HEK293T (cell line): ENCODE data around the gene CYP4F22.

Experiments used
- CTCF ChIA-PET: fragments of 350-600 bp; formaldehyde crosslinking; extraction: SDS; loops from one replicate; lab custom pipeline; 2021; ENCODE audit warnings: antibody characterized with exemption, inconsistent platforms; lab: Yijun Ruan, JAX
- POLR2A ChIA-PET: fragments of 350-600 bp; formaldehyde crosslinking; extraction: SDS; loops from one replicate; lab custom pipeline; 2020; ENCODE audit warnings: antibody characterized with exemption, inconsistent platforms; lab: Yijun Ruan, JAX
- DNase-seq: peaks from one replicate; pipeline ENCODE4 v3.0.0; 2012; ENCODE audit warnings: mixed read lengths; ENCODE audit errors: extremely low spot score
- ARNT ChIP-seq: fragments of 450-650 bp; IDR thresholded peaks from 2 replicates; pipeline ENCODE4 v1.6.1; 2017; ENCODE audit warnings: mild to moderate bottlenecking
- BHLHE40 ChIP-seq: fragments of 450-650 bp; IDR thresholded peaks from 2 replicates; pipeline ENCODE4 v1.6.1; 2016; ENCODE audit warnings: mild to moderate bottlenecking, moderate library complexity, borderline replicate concordance
- CTBP1 ChIP-seq: fragments of 450-650 bp; IDR thresholded peaks from 2 replicates; pipeline ENCODE4 v1.6.1; 2016; ENCODE audit warnings: borderline replicate concordance
- ELF4 ChIP-seq: fragments of 450-650 bp; IDR thresholded peaks from 2 replicates; pipeline ENCODE4 v1.6.1; 2017; ENCODE audit warnings: antibody characterized with exemption
- FOXA1 ChIP-seq: fragments of 450-650 bp; IDR thresholded peaks from 2 replicates; pipeline ENCODE4 v1.6.1; 2016; ENCODE audit warnings: mild to moderate bottlenecking
- FOXK2 ChIP-seq: fragments of 450-650 bp; IDR thresholded peaks from 2 replicates; pipeline ENCODE4 v1.6.1; 2016; ENCODE audit warnings: mild to moderate bottlenecking
- FOXM1 ChIP-seq: fragments of 450-650 bp; IDR thresholded peaks from 2 replicates; pipeline ENCODE4 v1.6.1; 2017; ENCODE audit warnings: mild to moderate bottlenecking, borderline replicate concordance
- HDGF ChIP-seq: fragments of 450-650 bp; IDR thresholded peaks from 2 replicates; pipeline ENCODE4 v1.6.1; 2017; ENCODE audit warnings: antibody characterized with exemption, borderline replicate concordance
- L3MBTL2 ChIP-seq: fragments of 450-650 bp; conservative IDR thresholded peaks from 2 replicates; pipeline ENCODE4 v1.6.1; 2016; ENCODE audit warnings: mild to moderate bottlenecking
- LEF1 ChIP-seq: fragments of 450-650 bp; IDR thresholded peaks from 2 replicates; pipeline ENCODE4 v1.6.1; 2017; ENCODE audit warnings: mild to moderate bottlenecking, borderline replicate concordance
- NFRKB ChIP-seq: fragments of 450-650 bp; IDR thresholded peaks from 2 replicates; pipeline ENCODE4 v1.6.1; 2016; ENCODE audit warnings: mild to moderate bottlenecking, moderate library complexity
- PKNOX1 ChIP-seq: fragments of 450-650 bp; IDR thresholded peaks from 2 replicates; pipeline ENCODE4 v1.6.1; 2016
- SP1 ChIP-seq: fragments of 450-650 bp; IDR thresholded peaks from 2 replicates; pipeline ENCODE4 v1.6.1; 2017
- SUZ12 ChIP-seq: fragments of 450-650 bp; IDR thresholded peaks from 2 replicates; pipeline ENCODE4 v1.6.1; 2016; ENCODE audit warnings: mild to moderate bottlenecking
- TARDBP ChIP-seq: fragments of 450-650 bp; IDR thresholded peaks from 2 replicates; pipeline ENCODE4 v1.6.1; 2016
- ZNF384 ChIP-seq: fragments of 450-650 bp; IDR thresholded peaks from 2 replicates; pipeline ENCODE4 v1.6.1; 2016

CYP4F22 gene

DNA sequence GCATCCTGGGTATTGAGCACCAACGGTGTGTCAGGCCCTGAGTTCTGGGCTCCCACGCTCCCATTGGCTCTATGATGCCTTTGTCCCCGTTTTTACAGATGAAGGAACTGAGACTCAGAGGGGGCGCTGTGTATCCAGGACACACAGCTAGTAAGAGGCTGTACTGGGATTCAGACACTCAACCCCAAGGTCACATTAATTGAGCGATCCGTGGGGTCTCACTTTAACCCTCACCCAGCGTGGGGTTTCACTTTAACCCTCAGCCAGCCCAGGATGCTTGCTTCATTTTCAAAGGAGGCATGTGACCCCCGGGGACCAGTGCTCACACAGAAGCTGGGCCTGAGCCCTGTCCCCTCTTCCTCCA, 42.6 kb downstream of the CYP4F22 start:
- POLR2A ChIA-PET = interaction anchor here (1.0 kb wide), 2 partner anchors 118 to 172 kb away, joined by 3 read pairs; partner anchors contain the start of gene AKAP8
- TF ChIP-seq CTBP1 (no peak), PKNOX1 (no peak), BHLHE40 (no peak), HDGF (no peak), FOXA1 (no peak), ARNT (no peak), LEF1 (no peak), L3MBTL2 (no peak), FOXK2 (no peak), TARDBP (no peak), SUZ12 (no peak), ZNF384 (no peak), FOXM1 (no peak), NFRKB (no peak), SP1 (no peak), ELF4 (no peak)
- CTCF ChIA-PET = interaction anchor here (0.8 to 0.9 kb wide), 2 partner anchors 10 to 17 kb away, joined by 3 to 6 read pairs; no protein-coding TSS in a partner anchor
- DNase-seq = no peak

DNA sequence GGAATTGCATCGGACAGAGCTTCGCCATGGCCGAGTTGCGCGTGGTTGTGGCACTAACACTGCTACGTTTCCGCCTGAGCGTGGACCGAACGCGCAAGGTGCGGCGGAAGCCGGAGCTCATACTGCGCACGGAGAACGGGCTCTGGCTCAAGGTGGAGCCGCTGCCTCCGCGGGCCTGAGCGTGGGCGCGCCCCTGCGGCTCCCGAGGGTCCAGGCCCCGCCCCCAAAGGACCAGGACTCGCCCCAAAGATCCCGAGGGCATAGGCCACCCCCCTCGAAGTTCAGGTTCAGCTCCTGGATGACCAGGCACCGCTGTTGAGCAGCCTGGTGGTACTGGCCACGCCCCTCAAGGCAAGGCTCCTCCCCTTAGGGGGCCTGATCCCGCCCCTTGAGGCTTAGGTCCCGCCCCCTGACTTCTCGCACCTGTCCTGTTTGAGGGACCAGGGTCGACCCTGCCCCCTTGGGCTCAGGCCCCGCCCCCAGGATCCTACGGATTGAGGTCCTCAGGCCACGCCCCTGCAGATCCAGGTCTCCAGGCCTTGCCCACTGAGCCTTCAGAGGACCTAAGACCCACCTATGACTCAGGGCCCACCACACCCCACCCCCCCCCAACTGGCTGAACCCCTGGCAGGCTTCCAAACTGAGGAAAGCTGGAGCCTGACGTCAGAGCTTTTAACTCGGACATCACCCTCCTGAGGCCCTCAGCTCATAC, 43.1 kb downstream of the CYP4F22 start:
- POLR2A ChIA-PET = interaction anchor here (1.0 kb wide), 2 partner anchors 118 to 172 kb away, joined by 3 read pairs; partner anchors contain the start of gene AKAP8

GRCh38 chr19:15555021-15555420, 46.7 kb downstream of the CYP4F22 start:
- CTCF ChIA-PET = interaction anchor here (0.6 to 2.8 kb wide), 4 partner anchors 135 to 564 kb away, joined by 3 to 28 read pairs (median 4); partner anchors contain the start of gene AKAP8L
- no peak for TF ChIP-seq FOXA1
- no peak for TF ChIP-seq SP1
- TF ChIP-seq BHLHE40 = no peak

More for the DNA sequence above, 43.1 kb downstream of the CYP4F22 start:
- DNase-seq = peak; percentile 78
- TF ChIP-seq BHLHE40 = no peak
- TF ChIP-seq L3MBTL2 = no peak
- no peak for TF ChIP-seq FOXM1
- no peak for TF ChIP-seq CTBP1
- TF ChIP-seq ARNT = no peak
- no peak for TF ChIP-seq FOXK2
- no peak for TF ChIP-seq FOXA1
- TF ChIP-seq SUZ12 = no peak
- TF ChIP-seq HDGF = no peak
- no peak for TF ChIP-seq SP1
- TF ChIP-seq ELF4 = no peak
- TF ChIP-seq PKNOX1 = no peak
- CTCF ChIA-PET = interaction anchor here (0.6 to 0.9 kb wide), 3 partner anchors 10 to 1114 kb away, joined by 3 to 6 read pairs (median 3); no protein-coding TSS in a partner anchor

DNA sequence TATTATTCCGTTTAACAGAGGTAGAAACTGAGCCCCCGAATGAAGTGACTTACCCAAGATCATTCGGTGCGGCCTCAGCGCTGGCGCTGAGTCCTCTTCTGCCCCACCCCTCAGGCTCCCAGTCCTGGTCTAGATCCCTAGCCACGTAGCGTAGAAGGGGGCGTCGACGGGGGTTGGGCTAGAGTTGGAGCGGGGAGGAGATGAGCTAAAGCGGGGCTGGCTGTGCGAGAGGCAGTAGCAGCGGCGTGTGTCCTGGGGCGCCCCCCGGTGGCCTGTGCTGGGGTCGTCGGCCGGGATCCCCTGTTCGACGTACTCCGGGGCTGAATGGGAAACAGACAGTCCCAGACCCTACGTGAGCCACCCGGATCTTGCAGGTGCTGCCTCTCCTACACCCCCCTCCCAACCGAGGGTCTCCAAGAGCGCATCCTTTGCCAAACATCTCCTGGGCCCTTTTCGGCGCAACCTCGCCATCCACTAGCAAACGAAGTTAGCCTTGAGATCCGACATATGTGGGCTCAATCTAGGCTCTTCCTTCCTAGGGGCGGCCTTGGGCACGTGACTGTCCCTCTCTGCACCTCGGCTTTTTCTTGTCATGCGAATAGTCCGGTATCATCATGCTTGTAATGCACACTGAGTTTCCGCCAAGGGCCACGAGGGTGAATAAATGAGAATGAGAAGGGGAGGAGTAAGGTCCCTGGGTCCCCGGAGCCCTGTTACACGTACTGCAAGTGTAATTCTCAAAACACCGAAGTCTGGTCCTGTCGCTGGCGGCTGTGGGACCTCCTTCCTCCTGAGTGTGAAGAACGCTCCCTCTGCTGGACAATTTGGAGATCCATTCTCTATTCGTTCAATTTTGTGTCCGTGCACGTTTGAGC, 47.7 kb downstream of the CYP4F22 start:
- ChIA-PET POLR2A (interaction anchor here (1.0 to 1.4 kb wide), 2 partner anchors 137 to 140 kb away, joined by 3 to 6 read pairs; partner anchors contain the start of gene AKAP8L), CTCF (interaction anchor here (0.6 to 2.8 kb wide), 12 partner anchors 49 to 372 kb away, joined by 3 to 28 read pairs (median 4); partner anchors contain the start of genes AKAP8 and AKAP8L)
- no peak for TF ChIP-seq TARDBP
- TF ChIP-seq L3MBTL2 = peak; percentile 81
- no peak for TF ChIP-seq BHLHE40
- DNase-seq = peak; percentile 95

More at GRCh38 chr19:15555021-15555420, 46.7 kb downstream of the CYP4F22 start:
- no peak for DNase-seq
- POLR2A ChIA-PET = interaction anchor here (1.4 kb wide), 1 partner anchor 136 kb away, joined by 6 read pairs; the partner anchor contains the start of gene AKAP8L

GRCh38 chr19:15556634-15557181, 48.4 kb downstream of the CYP4F22 start:
- ChIA-PET CTCF (no interaction called here), POLR2A (no interaction called here)
- DNase-seq = no peak
- TF ChIP-seq CTBP1 = no peak

DNA sequence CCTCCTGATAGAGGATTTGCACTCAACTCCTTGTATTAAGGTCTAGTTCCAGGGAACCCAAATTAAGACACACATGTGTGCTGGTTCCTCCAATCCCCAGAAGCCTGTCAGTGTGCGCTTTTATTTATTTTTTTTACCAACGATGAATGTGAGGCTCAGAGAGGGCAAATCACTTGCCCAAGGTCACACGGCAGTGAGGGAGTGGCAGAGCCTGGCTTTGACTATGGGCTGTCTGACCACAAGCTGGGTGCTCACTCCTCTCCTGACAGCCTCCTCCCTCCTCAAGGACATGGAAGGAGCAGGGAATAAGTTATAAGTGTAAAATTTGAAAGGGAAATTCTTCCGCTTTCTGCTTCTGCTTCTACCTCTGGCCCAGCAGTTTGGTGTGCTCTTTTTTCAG, 48.9 kb downstream of the CYP4F22 start:
- no peak for DNase-seq
- TF ChIP-seq TARDBP (no peak), HDGF (no peak), LEF1 (no peak), NFRKB (no peak), L3MBTL2 (no peak), ARNT (no peak), FOXA1 (no peak), SUZ12 (no peak), FOXK2 (no peak), FOXM1 (no peak), PKNOX1 (no peak), BHLHE40 (no peak)
- ChIA-PET POLR2A (no interaction called here), CTCF (no interaction called here)
